GM12874 (cell line): Measurements from ENCODE around the gene CMTM5.

ENCODE experiments used
- CTCF ChIP-seq: IDR thresholded peaks from 2 replicates; pipeline ENCODE4 v1.5.1; 2011; ENCODE audit warnings: low read depth, mild to moderate bottlenecking, control low read depth, low read length, moderate library complexity; ENCODE audit not compliant: insufficient read depth

CMTM5 gene

DNA sequence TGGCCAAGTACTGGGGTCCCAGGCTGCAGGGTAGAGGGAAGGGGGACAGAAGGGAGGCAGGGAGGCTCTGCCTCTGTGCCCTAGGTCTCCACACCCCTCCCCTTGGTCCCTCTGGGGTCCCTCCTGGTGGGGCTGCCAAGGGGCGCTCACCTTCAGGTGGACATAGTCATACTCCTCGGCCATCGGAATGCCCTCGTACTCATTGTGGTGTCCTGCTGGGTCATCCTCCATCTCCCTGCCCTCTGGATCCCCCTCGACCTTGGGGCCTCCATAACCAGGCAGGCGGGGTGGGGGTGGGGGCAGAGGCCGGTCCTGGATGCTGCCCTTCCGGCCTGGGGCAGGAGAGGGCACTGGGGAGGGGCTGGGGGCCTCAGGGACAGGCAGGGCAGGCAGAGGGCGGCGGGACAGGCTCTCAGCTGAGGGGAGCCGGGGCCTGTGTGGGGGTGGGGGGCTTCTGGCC lies 17.6 kb upstream of the CMTM5 start:
- TF ChIP-seq CTCF, result no peak

DNA sequence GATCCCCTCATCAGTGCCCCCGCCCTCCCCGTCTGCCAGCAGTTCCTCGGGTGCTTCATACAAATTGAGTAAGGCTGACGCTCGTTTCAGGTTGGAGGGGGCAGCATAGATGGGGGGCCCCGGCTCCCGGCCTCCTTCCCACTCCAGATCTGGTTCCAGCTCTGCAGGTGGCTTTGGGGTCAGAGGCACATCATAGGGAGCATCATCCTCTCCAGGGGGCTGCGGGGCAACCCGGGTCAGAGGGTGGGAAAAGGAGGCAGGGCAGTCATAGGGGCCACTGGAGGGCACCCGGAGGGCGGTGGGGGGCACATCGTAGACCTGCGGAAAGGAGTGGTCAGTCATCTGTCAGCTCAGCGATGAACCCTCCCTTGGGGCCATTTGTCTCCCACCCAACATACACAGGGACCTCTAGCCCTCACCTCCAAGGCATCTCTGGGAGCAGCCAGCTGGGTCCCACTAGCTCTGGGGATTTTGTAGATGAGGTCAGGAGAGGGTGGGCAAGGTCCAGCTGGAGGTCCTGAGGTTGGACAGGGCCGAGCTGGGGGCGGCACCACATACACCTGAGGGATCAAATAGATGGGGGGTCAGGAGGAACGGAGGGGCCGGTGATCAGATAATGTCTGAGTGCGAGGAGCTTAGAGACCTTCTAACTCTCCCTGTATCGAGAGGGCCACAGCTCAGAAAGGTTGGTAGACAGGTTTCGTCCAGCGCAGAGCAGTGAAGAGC lies 17.0 kb upstream of the CMTM5 start:
- no peak for TF ChIP-seq CTCF

GRCh38 chr14:23360496-23360895 lies 16.4 kb upstream of the CMTM5 start:
- TF ChIP-seq CTCF, result 0 out of 2 replicates have a peak, but pooled peaks have one; percentile 10

DNA sequence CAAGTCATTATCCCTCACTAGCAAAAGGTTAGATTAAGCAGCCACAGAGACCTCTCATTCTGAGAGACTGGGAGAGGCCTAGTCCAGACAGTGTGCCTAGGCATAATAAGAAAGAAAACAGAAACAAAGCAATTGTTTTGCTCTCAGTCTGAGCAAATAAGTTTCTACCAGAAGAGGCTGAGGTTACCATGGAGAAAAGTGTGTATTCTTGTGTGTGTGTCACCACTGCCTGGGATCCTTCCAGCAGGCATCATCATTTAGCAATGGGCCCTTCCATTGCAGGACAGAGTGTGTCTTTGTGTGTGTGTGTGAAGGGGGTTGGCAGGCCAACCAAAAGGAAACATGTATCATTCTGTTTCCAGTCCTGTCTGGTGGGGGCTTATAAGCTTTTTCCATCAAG lies 15.5 kb upstream of the CMTM5 start:
- TF ChIP-seq CTCF, result no peak

GRCh38 chr14:23361763-23362162 lies 15.1 kb upstream of the CMTM5 start:
- no peak for TF ChIP-seq CTCF

- TF ChIP-seq CTCF, result no peak
Measured at GRCh38 chr14:23362200-23362599, 14.6 kb upstream of the CMTM5 start.

GRCh38 chr14:23364164-23365035 lies 12.4 kb upstream of the CMTM5 start:
- no peak for TF ChIP-seq CTCF
